Endothelial cell of umbilical vein (primary cell): Measurements from ENCODE around the gene MGAT5B. TPM values are rescaled to one million over a fixed set of nuclear protein-coding genes. Genes with fewer than 3 reads are reported as not detected.

Source experiments
- BruUV-seq: library from RNA; stranded (reverse); fragments of 400-500 nt; replicated peaks from 2 replicates; lab custom pipeline; 2021; lab: Mats Ljungman, UMichigan
- CTCF ChIA-PET: fragments of 300-600, 350-600 bp; sonication (Branson Sonifier 250); formaldehyde crosslinking; loops from one replicate; lab custom pipeline; 2021; ENCODE audit warnings: antibody characterized with exemption, inconsistent platforms; lab: Charles Lee
- POLR2A ChIA-PET: fragments of 300-600, 350-600 bp; sonication (Branson Sonifier 250); formaldehyde crosslinking; loops from one replicate; lab custom pipeline; 2021; ENCODE audit warnings: antibody characterized with exemption, inconsistent platforms; lab: Charles Lee
- DNase-seq: peaks from one replicate; pipeline ENCODE4 v3.0.0-alpha.2; 2011; ENCODE audit warnings: low read depth, low spot score
- FAIRE-seq: peaks from 2 replicates; lab custom pipeline; 2011; peaks lifted over from hg19 to GRCh38; lab: Jason Lieb, UNC
- H2AFZ ChIP-seq: 2 replicates; pipeline ENCODE4 v1.6.0; 2012; ENCODE audit warnings: low read depth, low read length, control low read depth, inconsistent platforms
- H3K27ac ChIP-seq: 2 replicates; pipeline ENCODE4 v1.5.1; 2011; ENCODE audit warnings: low read depth, mild to moderate bottlenecking, control low read depth, low read length, moderate library complexity; ENCODE audit not compliant: insufficient read depth
- H3K27me3 ChIP-seq, 2 experiments: 2 replicates each; pipeline versions ENCODE4 v1.6.0 to v1.6.1; 2011; ENCODE audit warnings: low read length in 2 of 2, mixed read lengths in 1 of 2; ENCODE audit not compliant: control insufficient read depth in 2 of 2, insufficient read depth in 2 of 2
- H3K36me3 ChIP-seq, 2 experiments: 2 replicates in 1 of 2; 3 replicates in 1 of 2; pipeline ENCODE4 v1.5.1; 2011; ENCODE audit warnings: low read length in 2 of 2, mild to moderate bottlenecking in 1 of 2, moderate library complexity in 1 of 2; ENCODE audit not compliant: control insufficient read depth in 2 of 2, insufficient read depth in 2 of 2; ENCODE audit errors: extremely low read depth in 1 of 2
- H3K4me1 ChIP-seq: 3 replicates; pipeline ENCODE4 v1.5.1; 2011; ENCODE audit warnings: mild to moderate bottlenecking, low read length; ENCODE audit not compliant: control insufficient read depth, insufficient read depth; ENCODE audit errors: extremely low read depth
- H3K4me2 ChIP-seq: 2 replicates; pipeline ENCODE4 v1.6.1; 2011; ENCODE audit warnings: low read length, control low read depth, mixed read lengths; ENCODE audit not compliant: insufficient read depth
- H3K4me3 ChIP-seq, 3 experiments: fragments of 200-600 bp in 1 of 3; sonication (generic), shearing (Covaris generic) in 1 of 3; replicated peaks in 1 of 3; 2 replicates each; pipeline ENCODE4 v1.5.1; 2011 to 2016; ENCODE audit warnings: control low read depth in 3 of 3, low read length in 3 of 3, mild to moderate bottlenecking in 2 of 3, inconsistent platforms in 1 of 3, low read depth in 1 of 3, moderate library complexity in 1 of 3; ENCODE audit not compliant: insufficient read depth in 1 of 3
- H3K79me2 ChIP-seq: 2 replicates; pipeline ENCODE4 v1.6.0; 2012; ENCODE audit warnings: low read length, inconsistent platforms; ENCODE audit not compliant: control insufficient read depth, insufficient read depth
- H3K9ac ChIP-seq: replicated peaks from 2 replicates; pipeline ENCODE3; 2011; ENCODE audit warnings: low read length, control low read depth; ENCODE audit not compliant: insufficient read depth; ENCODE audit errors: extremely low read depth
- H3K9me1 ChIP-seq: replicated peaks from 3 replicates; pipeline ENCODE4 v1.6.0; 2011; ENCODE audit warnings: mild to moderate bottlenecking, low read length; ENCODE audit not compliant: control insufficient read depth, insufficient read depth; ENCODE audit errors: extremely low read depth
- H3K9me3 ChIP-seq: replicated peaks from 2 replicates; pipeline ENCODE4 v1.5.1; 2012; ENCODE audit warnings: low read length, inconsistent platforms; ENCODE audit not compliant: control insufficient read depth, insufficient read depth
- H4K20me1 ChIP-seq: replicated peaks from 2 replicates; pipeline ENCODE3; 2011; ENCODE audit warnings: mild to moderate bottlenecking, low read length; ENCODE audit not compliant: control insufficient read depth, insufficient read depth; ENCODE audit errors: extremely low read depth
- CTCF ChIP-seq, 2 donors: IDR thresholded peaks; 1 replicate in 1 of 2; 2 replicates in 1 of 2; pipeline ENCODE4 v1.5.1; 2011; ENCODE audit warnings: low read length in 2 of 2, mild to moderate bottlenecking in 2 of 2, moderate library complexity in 2 of 2, control low read depth in 1 of 2, inconsistent platforms in 1 of 2, low read depth in 1 of 2; ENCODE audit not compliant: insufficient read depth in 1 of 2; ENCODE audit errors: extremely low read depth in 1 of 2
- EZH2 ChIP-seq: IDR thresholded peaks from 2 replicates; pipeline ENCODE4 v1.6.1; 2012; ENCODE audit warnings: borderline replicate concordance, low read depth, mild to moderate bottlenecking, moderate library complexity, low read length, inconsistent platforms; ENCODE audit not compliant: severe bottlenecking
- FOS ChIP-seq: IDR thresholded peaks from 2 replicates; pipeline ENCODE4 v1.6.1; 2011; ENCODE audit warnings: mild to moderate bottlenecking, low read length, moderate library complexity, borderline replicate concordance; ENCODE audit not compliant: insufficient read depth
- GATA2 ChIP-seq: IDR thresholded peaks from 2 replicates; pipeline ENCODE4 v1.7.0; 2011; ENCODE audit warnings: low read depth, mild to moderate bottlenecking, moderate library complexity, mixed read lengths, low read length; ENCODE audit not compliant: insufficient read length, insufficient read depth
- JUN ChIP-seq: IDR thresholded peaks from 2 replicates; pipeline ENCODE4 v1.6.1; 2011; ENCODE audit warnings: borderline replicate concordance, low read depth; ENCODE audit not compliant: insufficient read length, insufficient read depth
- MAX ChIP-seq: IDR thresholded peaks from 2 replicates; pipeline ENCODE4 v1.6.1; 2011; ENCODE audit not compliant: insufficient read depth, insufficient read length
- MYC ChIP-seq: IDR thresholded peaks from one replicate; pipeline ENCODE4 v1.6.1; 2011; ENCODE audit warnings: mild to moderate bottlenecking, low read depth, low read length
- POLR2A ChIP-seq: IDR thresholded peaks from 2 replicates; pipeline ENCODE4 v1.6.1; 2012; ENCODE audit warnings: low read depth, mild to moderate bottlenecking, control low read depth, low read length
- POLR2AphosphoS5 ChIP-seq: IDR thresholded peaks from 2 replicates; pipeline ENCODE4 v1.6.1; 2012; ENCODE audit warnings: low read depth, mild to moderate bottlenecking, control low read depth, low read length, moderate library complexity; ENCODE audit not compliant: insufficient read depth
- dilution Hi-C: fragments of 300-500 bp; cut with MboI; formaldehyde crosslinking; loops from one replicate; pipeline ENCODE4 v1.15.0; 2019; ENCODE audit warnings: low sequenced_read_pairs; ENCODE audit not compliant: extremely low pct_ligation_motif_present
- intact Hi-C: fragments of 100-400 bp; cut with micrococcal nuclease; formaldehyde crosslinking; loops from one replicate; pipeline ENCODE4 v1.10.0; 2022
- polyA plus RNA-seq, 4 experiments: library from polyadenylated mRNA; depleted of rRNA in 3 of 4; stranded (reverse) in 3 of 4; unstranded in 1 of 4; fragments of >200 nt; gene quantifications; 2 replicates each; pipeline versions ENCODE4 v1.2.1 to v1.2.3, GENCODE V29; 2011 to 2012; ENCODE audit warnings: missing spikeins in 1 of 4
- total RNA-seq: library from RNA; stranded (reverse); gene quantifications from 2 replicates; pipeline ENCODE4 v1.2.3, GENCODE V29; 2021

MGAT5B gene
- total and polyA plus RNA-seq, 2 donors (not counting 3 experiments of a cell fraction or from before 2014, with no cell fraction given): 1.7 to 2.1 TPM

- Histone ChIP-seq H3K4me1 (no peaks in the 10 kb centered on the region), H3K27ac (no peak overlapping the region), H3K9ac (no peak overlapping the region), H2AFZ (no peak overlapping the region), H3K27me3 (no peaks in the 10 kb centered on the region), H4K20me1 (no peaks in the 10 kb centered on the region), H3K79me2 (no peaks in the 10 kb centered on the region), H3K4me3 (no peak overlapping the region), H3K36me3 (no peaks in the 10 kb centered on the region), H3K9me1 (no peaks in the 10 kb centered on the region), H3K9me3 (no peaks in the 10 kb centered on the region), H3K4me2 (no peak overlapping the region)
- FAIRE-seq (no peak), DNase-seq (no peak)
- ChIA-PET CTCF (interaction anchor here (0.6 kb wide), 1 partner anchor 102 kb away, joined by 3 read pairs; no protein-coding TSS in a partner anchor), POLR2A (no interaction called here)
- dilution Hi-C loops: no loop called here
- intact Hi-C loops: no loop called here
- BruUV-seq: no TSS peak
- TF ChIP-seq POLR2A (no peak), JUN (no peak), MYC (no peak), MAX (no peak), CTCF (IDR thresholded peaks at IDR 0.05; ENCODE audit: extremely low read depth in 1 of 2, insufficient read depth in 1 of 2, low read depth in 1 of 2, low read length in 2 of 2) (no peak), FOS (no peak), GATA2 (no peak), EZH2 (no peak), POLR2AphosphoS5 (no peak)
Observed at GRCh38 chr17:76953946-76954345, 85.7 kb downstream of the MGAT5B start.
